Mesodermal cell (in vitro differentiated cells): ENCODE results near the gene OSBPL1A.

Experiments
- H3K27ac ChIP-seq: 2 replicates; pipeline ENCODE4 v1.7.0; 2013; ENCODE audit warnings: mild to moderate bottlenecking, low read depth, low read length, moderate library complexity; ENCODE audit not compliant: severe bottlenecking
- H3K36me3 ChIP-seq: 2 replicates; pipeline ENCODE4 v1.7.1; 2013; ENCODE audit warnings: mild to moderate bottlenecking, low read length, moderate library complexity; ENCODE audit not compliant: control insufficient read depth, insufficient read depth
- H3K4me1 ChIP-seq: one replicate; pipeline ENCODE4 v1.7.1; 2013; ENCODE audit warnings: mild to moderate bottlenecking, low read length; ENCODE audit not compliant: insufficient read depth, control insufficient read depth, poor library complexity, severe bottlenecking
- H3K4me3 ChIP-seq: 2 replicates; pipeline ENCODE4 v1.7.0; 2013; ENCODE audit warnings: low read length, control low read depth, mild to moderate bottlenecking; ENCODE audit not compliant: insufficient read depth, poor library complexity, severe bottlenecking; ENCODE audit errors: extremely low read depth
- H3K9me3 ChIP-seq: 2 replicates; pipeline ENCODE4 v1.7.1; 2013; ENCODE audit warnings: mild to moderate bottlenecking, low read length, moderate library complexity; ENCODE audit not compliant: control insufficient read depth
- WGBS, 2 experiments: methylation state at CpG; one replicate each; pipeline ENCODE4 v1.1.5; 2013; ENCODE audit warnings: missing lambda C conversion rate in 2 of 2; ENCODE audit not compliant: insufficient coverage in 2 of 2; 5-methylcytosine and 5-hydroxymethylcytosine counted together

OSBPL1A gene

GRCh38 chr18:24426073-24426397 is 28.4 kb upstream of the OSBPL1A start:
- Histone ChIP-seq H3K36me3 (peaks cover 15% of the 10 kb centered on the region), H3K27ac (peak overlapping the region; percentile 96), H3K9me3 (no peaks in the 10 kb centered on the region), H3K4me3 (peak overlapping the region; percentile 76), H3K4me1 (peaks cover 6% of the 10 kb centered on the region)
- WGBS, 2 experiments = 0 to 2% methylated on average over 2 to 4 of the region's 11 CpGs

- Histone ChIP-seq H3K9me3 (no peaks in the 10 kb centered on the region), H3K36me3 (no peaks in the 10 kb centered on the region), H3K27ac (no peak overlapping the region), H3K4me3 (no peak overlapping the region), H3K4me1 (peaks cover 6% of the 10 kb centered on the region)
- WGBS, 2 experiments = 100% methylated on average over 1 of the region's 1 CpG
Observed at GRCh38 chr18:24421831-24422230, 24.2 kb upstream of the OSBPL1A start.

GRCh38 chr18:24420551-24420950 is 22.9 kb upstream of the OSBPL1A start:
- Histone ChIP-seq H3K9me3 (no peaks in the 10 kb centered on the region), H3K27ac (no peak overlapping the region), H3K4me1 (peaks cover 2% of the 10 kb centered on the region), H3K4me3 (no peak overlapping the region), H3K36me3 (no peaks in the 10 kb centered on the region)
- 87 to 92% methylated on average over 3 to 4 of the region's 4 CpGs for WGBS, 2 experiments

GRCh38 chr18:24417480-24417879 is 19.9 kb upstream of the OSBPL1A start:
- Histone ChIP-seq H3K36me3 (no peaks in the 10 kb centered on the region), H3K27ac (no peak overlapping the region), H3K4me1 (no peaks in the 10 kb centered on the region), H3K9me3 (no peaks in the 10 kb centered on the region), H3K4me3 (no peak overlapping the region)
- 84 to 90% methylated on average over 2 to 3 of the region's 3 CpGs for WGBS, 2 experiments

- Histone ChIP-seq H3K36me3 (no peaks in the 10 kb centered on the region), H3K4me3 (no peak overlapping the region), H3K9me3 (no peaks in the 10 kb centered on the region), H3K4me1 (no peaks in the 10 kb centered on the region), H3K27ac (no peak overlapping the region)
- 93 to 96% methylated on average over 2 to 3 of the region's 3 CpGs for WGBS, 2 experiments
Observed at GRCh38 chr18:24414349-24415003, 16.9 kb upstream of the OSBPL1A start.

- no peak overlapping the region for H3K4me3 ChIP-seq
- WGBS, 2 experiments = 79 to 100% methylated on average over 1 to 2 of the region's 2 CpGs
- no peaks in the 10 kb centered on the region for H3K36me3 ChIP-seq
- H3K9me3 ChIP-seq = no peaks in the 10 kb centered on the region
- no peak overlapping the region for H3K27ac ChIP-seq
- H3K4me1 ChIP-seq = no peaks in the 10 kb centered on the region
Observed at GRCh38 chr18:24413148-24413547, 15.5 kb upstream of the OSBPL1A start.

GRCh38 chr18:24408496-24408895 is 10.9 kb upstream of the OSBPL1A start:
- H3K36me3 ChIP-seq = no peaks in the 10 kb centered on the region

GRCh38 chr18:24404591-24404990 is 7.0 kb upstream of the OSBPL1A start:
- WGBS, 2 experiments = no CpG with 5 or more reads among the region's 3 CpGs
- no peak overlapping the region for H3K27ac ChIP-seq
- H3K4me3 ChIP-seq = no peak overlapping the region
- no peaks in the 10 kb centered on the region for H3K36me3 ChIP-seq
- peaks cover 14% of the 10 kb centered on the region for H3K4me1 ChIP-seq
- H3K9me3 ChIP-seq = no peaks in the 10 kb centered on the region

More at GRCh38 chr18:24408496-24408895, 10.9 kb upstream of the OSBPL1A start:
- no peak overlapping the region for H3K27ac ChIP-seq
- H3K4me3 ChIP-seq = no peak overlapping the region
- H3K4me1 ChIP-seq = no peaks in the 10 kb centered on the region
- 80 to 92% methylated on average over 1 to 2 of the region's 2 CpGs for WGBS, 2 experiments
- no peaks in the 10 kb centered on the region for H3K9me3 ChIP-seq

GRCh38 chr18:24403076-24403475 is 5.5 kb upstream of the OSBPL1A start:
- WGBS, 2 experiments = 93 to 95% methylated on average over 5 of the region's 5 CpGs
- no peaks in the 10 kb centered on the region for H3K36me3 ChIP-seq
- H3K4me3 ChIP-seq = no peak overlapping the region
- H3K9me3 ChIP-seq = no peaks in the 10 kb centered on the region
- H3K4me1 ChIP-seq = peaks cover 18% of the 10 kb centered on the region
- no peak overlapping the region for H3K27ac ChIP-seq

GRCh38 chr18:24402209-24402785 is 4.7 kb upstream of the OSBPL1A start:
- 74 to 88% methylated on average over 3 to 5 of the region's 6 CpGs for WGBS, 2 experiments
- peaks cover 18% of the 10 kb centered on the region for H3K4me1 ChIP-seq
- H3K9me3 ChIP-seq = no peaks in the 10 kb centered on the region
- H3K4me3 ChIP-seq = no peak overlapping the region
- H3K36me3 ChIP-seq = no peaks in the 10 kb centered on the region
- no peak overlapping the region for H3K27ac ChIP-seq

GRCh38 chr18:24400587-24400986 is 3.0 kb upstream of the OSBPL1A start:
- no peak overlapping the region for H3K4me3 ChIP-seq
- 38 to 67% methylated on average over 1 of the region's 2 CpGs for WGBS, 2 experiments
- H3K9me3 ChIP-seq = no peaks in the 10 kb centered on the region
- peaks cover 18% of the 10 kb centered on the region for H3K4me1 ChIP-seq
- peak overlapping the region; percentile 45 for H3K27ac ChIP-seq
- no peaks in the 10 kb centered on the region for H3K36me3 ChIP-seq
